HepG2 (cell line): Measurements from ENCODE around the gene JPH4. TPM values are rescaled to one million over a fixed set of nuclear protein-coding genes. Genes with fewer than 3 reads are reported as not detected.
A peak's percentile ranks its signal among the peaks of the same experiment; 100 is the strongest.

Experiments
- ATF5 ChIP-seq: sonication (generic); formaldehyde crosslinking; IDR thresholded peaks from 2 replicates; pipeline ENCODE4 v1.4.0; 2020; ENCODE audit warnings: mild to moderate bottlenecking, low read depth, missing genetic modification reagents
- CHD4 ChIP-seq: fragments of 200-600 bp; sonication (generic); IDR thresholded peaks from 2 replicates; pipeline ENCODE4 v1.7.0; 2017; ENCODE audit warnings: mild to moderate bottlenecking, low read length, borderline replicate concordance
- DPF2 ChIP-seq: sonication (generic); formaldehyde crosslinking; IDR thresholded peaks from 2 replicates; pipeline ENCODE4 v1.4.0; 2020; ENCODE audit warnings: mild to moderate bottlenecking, low read depth, missing genetic modification reagents, borderline replicate concordance
- HNF1A ChIP-seq, 2 experiments: sonication (generic) in 1 of 2; formaldehyde crosslinking in 1 of 2; IDR thresholded peaks; 2 replicates each; pipeline versions ENCODE4 v1.4.0 to v1.6.1; 2016 to 2020; ENCODE audit warnings: borderline replicate concordance in 1 of 2, low read depth in 1 of 2, mild to moderate bottlenecking in 1 of 2, missing genetic modification reagents in 1 of 2
- KDM3A ChIP-seq: IDR thresholded peaks from 2 replicates; pipeline ENCODE4 v1.6.1; 2018; ENCODE audit warnings: low read depth, missing compliant biosample characterization
- MXD4 ChIP-seq: IDR thresholded peaks from 2 replicates; pipeline ENCODE4 v1.6.1; 2016; ENCODE audit warnings: mild to moderate bottlenecking, missing biosample characterization, missing genetic modification reagents
- PHF20 ChIP-seq: sonication (generic); formaldehyde crosslinking; IDR thresholded peaks from 2 replicates; pipeline ENCODE4 v1.5.0; 2020; ENCODE audit warnings: mild to moderate bottlenecking, missing genetic modification reagents
- REST ChIP-seq, 2 experiments: IDR thresholded peaks; 2 replicates each; pipeline ENCODE4 v1.6.1; 2011 to 2012; ENCODE audit warnings: low read length in 2 of 2, borderline replicate concordance in 1 of 2, low read depth in 1 of 2, mild to moderate bottlenecking in 1 of 2, moderate library complexity in 1 of 2
- ZNF670 ChIP-seq: sonication (generic); formaldehyde crosslinking; IDR thresholded peaks from 2 replicates; pipeline ENCODE4 v1.8.0; 2022; ENCODE audit warnings: mild to moderate bottlenecking, missing genetic modification reagents, borderline replicate concordance
- ZNF674 ChIP-seq: sonication (generic); formaldehyde crosslinking; IDR thresholded peaks from 2 replicates; pipeline ENCODE4 v1.5.0; 2020; ENCODE audit warnings: low read depth, mild to moderate bottlenecking, missing genetic modification reagents
- ZNF891 ChIP-seq: sonication (generic); formaldehyde crosslinking; IDR thresholded peaks from 2 replicates; pipeline ENCODE4 v1.5.0; 2020; ENCODE audit warnings: mild to moderate bottlenecking, missing genetic modification reagents
- ZSCAN31 ChIP-seq: sonication (generic); formaldehyde crosslinking; IDR thresholded peaks from 2 replicates; pipeline ENCODE4 v1.5.0; 2020; ENCODE audit warnings: low read depth, mild to moderate bottlenecking, missing genetic modification reagents
- polyA plus RNA-seq, 8 experiments: library from polyadenylated mRNA; depleted of rRNA in 3 of 8; stranded (reverse) in 7 of 8; unstranded in 1 of 8; fragments of >200 nt; fragmentation: Illumina TruSeq in 4 of 8; extraction: Trizol in 4 of 8; gene quantifications; 2 replicates each; pipeline versions ENCODE4 v1.2.1 to v1.2.3, GENCODE V29; 2011 to 2016; ENCODE audit warnings: low read depth in 4 of 8, missing spikeins in 1 of 8, mixed read lengths in 1 of 8; ENCODE audit not compliant: insufficient read depth in 1 of 8
- total RNA-seq, 5 experiments: library from RNA; depleted of rRNA; stranded (reverse); fragments of >200 nt; fragmentation: Illumina TruSeq; extraction: Trizol; gene quantifications; 2 replicates each; pipeline ENCODE4 v1.2.3, GENCODE V29; 2016; ENCODE audit warnings: low read depth in 1 of 5
- TF ChIP-seq, protein P1 (sequence below): sonication (generic); formaldehyde crosslinking; IDR thresholded peaks from 2 replicates; pipeline ENCODE4 v1.9.0; 2021; ENCODE audit warnings: missing genetic modification reagents, mild to moderate bottlenecking, borderline replicate concordance
- TF ChIP-seq, protein P2 (sequence below): sonication (generic); formaldehyde crosslinking; IDR thresholded peaks from 2 replicates; pipeline ENCODE4 v1.8.1; 2023; ENCODE audit warnings: mild to moderate bottlenecking, moderate library complexity, missing genetic modification reagents

JPH4 gene
- total and polyA plus RNA-seq, 2 of the 13 experiments (the other 11 are each of a cell fraction or from before 2014, with no cell fraction given), result 0.08 to 0.22 TPM

DNA sequence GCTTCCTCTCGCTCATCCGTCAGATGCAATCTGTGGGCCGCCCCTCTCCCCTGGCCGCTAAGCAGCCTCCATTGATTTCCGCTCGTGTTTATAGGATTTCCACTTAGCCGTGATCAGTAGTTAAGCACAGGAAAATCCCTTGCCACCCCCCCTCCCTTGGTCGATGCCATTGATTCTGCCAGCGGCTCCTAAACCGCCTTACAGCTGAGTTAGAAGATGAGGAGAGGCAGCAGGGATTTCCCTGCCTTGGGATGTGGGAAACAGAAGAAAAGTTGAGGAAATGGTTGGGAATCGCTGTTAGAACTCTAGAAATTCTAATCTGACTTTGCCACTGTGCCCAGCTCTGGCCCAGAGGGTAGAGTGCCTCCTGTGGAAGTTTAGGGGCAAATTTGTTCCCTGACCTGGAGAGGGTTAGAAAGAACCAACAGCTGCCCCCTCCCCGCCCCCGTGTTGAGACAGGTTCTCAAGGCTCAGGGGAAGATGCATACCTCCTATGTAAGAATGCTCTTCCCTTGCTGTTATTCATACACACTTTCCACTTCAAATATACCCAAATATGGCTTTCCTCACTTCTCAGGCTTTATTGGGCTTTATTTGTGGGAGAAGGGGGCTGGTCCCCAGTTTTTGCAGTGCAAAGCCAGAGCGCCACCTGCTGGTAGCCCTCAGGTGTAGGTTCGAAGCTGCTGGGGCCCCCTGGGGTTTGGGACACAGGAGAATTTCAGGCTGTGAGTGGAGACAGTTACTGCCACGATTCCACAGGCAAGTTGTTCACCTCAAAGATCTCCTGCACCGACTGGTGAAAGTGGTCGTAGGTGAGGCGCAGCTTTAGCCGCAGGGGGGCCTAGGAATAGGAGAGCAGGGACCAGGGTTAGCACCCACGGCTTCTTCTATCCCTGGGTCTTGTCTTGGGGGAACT lies 19.3 kb downstream of the JPH4 start (continued):
- TF ChIP-seq MXD4 (CRISPR knock-in tag) (no peak), HNF1A (IDR thresholded peaks at IDR 0.05; ENCODE audit: low read depth) (no peak), HNF1A (CRISPR knock-in tag; IDR thresholded peaks at IDR 0.05; ENCODE audit: borderline replicate concordance) (no peak), ATF5 (CRISPR knock-in tag) (no peak), REST (IDR thresholded peaks at IDR 0.05; ENCODE audit: borderline replicate concordance in 1 of 2, low read depth in 1 of 2, low read length in 2 of 2) (no peak), ZNF674 (CRISPR knock-in tag) (no peak), KDM3A (CRISPR knock-in tag) (0 out of 2 replicates have a peak, but pooled peaks have one; percentile 17), ZNF670 (CRISPR knock-in tag) (no peak), ZNF891 (CRISPR knock-in tag) (no peak), DPF2 (CRISPR knock-in tag) (no peak), ZSCAN31 (CRISPR knock-in tag) (peak; percentile 83; the same call in 1 of the 2 replicates), PHF20 (CRISPR knock-in tag) (no peak), CHD4 (0 out of 2 replicates have a peak, but pooled peaks have one; percentile 61)
- TF ChIP-seq, protein P1, sequence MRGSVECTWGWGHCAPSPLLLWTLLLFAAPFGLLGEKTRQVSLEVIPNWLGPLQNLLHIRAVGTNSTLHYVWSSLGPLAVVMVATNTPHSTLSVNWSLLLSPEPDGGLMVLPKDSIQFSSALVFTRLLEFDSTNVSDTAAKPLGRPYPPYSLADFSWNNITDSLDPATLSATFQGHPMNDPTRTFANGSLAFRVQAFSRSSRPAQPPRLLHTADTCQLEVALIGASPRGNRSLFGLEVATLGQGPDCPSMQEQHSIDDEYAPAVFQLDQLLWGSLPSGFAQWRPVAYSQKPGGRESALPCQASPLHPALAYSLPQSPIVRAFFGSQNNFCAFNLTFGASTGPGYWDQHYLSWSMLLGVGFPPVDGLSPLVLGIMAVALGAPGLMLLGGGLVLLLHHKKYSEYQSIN, result no peak
- TF ChIP-seq, protein P2, sequence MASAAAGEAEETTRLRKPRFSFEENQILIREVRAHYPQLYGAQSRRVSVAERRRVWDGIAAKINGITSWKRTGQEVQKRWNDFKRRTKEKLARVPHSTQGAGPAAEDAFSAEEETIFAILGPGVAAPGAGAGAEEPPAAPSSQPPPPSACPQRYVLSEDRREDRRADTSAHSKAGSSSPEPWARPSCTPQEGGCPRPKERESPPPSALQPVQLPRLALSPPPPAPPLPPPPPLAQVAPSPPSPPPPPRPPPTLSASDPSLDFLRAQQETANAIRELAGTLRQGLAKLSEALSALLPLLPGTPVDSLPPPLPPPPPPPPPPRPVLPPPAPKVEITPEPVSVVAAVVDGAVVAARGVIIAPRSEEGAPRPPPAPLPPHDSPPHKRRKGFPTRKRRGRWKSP (CRISPR knock-in tag), result no peak
